Osteoblast (primary cell): Measurements from ENCODE around the gene MARK3. TPM values are rescaled to one million over a fixed set of nuclear protein-coding genes. Genes with fewer than 3 reads are reported as not detected.

Experiments
- DNase-seq: peaks from one replicate; pipeline ENCODE4 v3.0.0; 2011; ENCODE audit warnings: low spot score, mixed read lengths; ENCODE audit not compliant: insufficient read length; ENCODE audit errors: missing footprints
- H2AFZ ChIP-seq: 2 replicates; pipeline ENCODE4 v1.6.0; 2011; ENCODE audit warnings: mild to moderate bottlenecking, low read length
- H3K27ac ChIP-seq: 2 replicates; pipeline ENCODE4 v1.5.1; 2011; ENCODE audit warnings: mild to moderate bottlenecking, low read depth, low read length, moderate library complexity
- H3K27me3 ChIP-seq: 2 replicates; pipeline ENCODE4 v1.6.0; 2012; ENCODE audit warnings: mild to moderate bottlenecking, control low read depth, inconsistent platforms, low read length, moderate library complexity; ENCODE audit not compliant: insufficient read depth
- H3K36me3 ChIP-seq: 2 replicates; pipeline ENCODE4 v1.5.1; 2011; ENCODE audit warnings: mild to moderate bottlenecking, low read length, control low read depth, moderate library complexity; ENCODE audit not compliant: insufficient read depth
- H3K4me1 ChIP-seq: 2 replicates; pipeline ENCODE4 v1.5.1; 2011; ENCODE audit warnings: mild to moderate bottlenecking, low read length, control low read depth, moderate library complexity; ENCODE audit not compliant: insufficient read depth
- H3K4me2 ChIP-seq: 2 replicates; pipeline ENCODE4 v1.6.0; 2011; ENCODE audit warnings: mild to moderate bottlenecking, low read length; ENCODE audit not compliant: insufficient read depth
- H3K4me3 ChIP-seq: fragments of 200-600 bp; sonication (generic); 3 replicates; pipeline ENCODE4 v1.5.1; 2012; ENCODE audit warnings: mild to moderate bottlenecking, low read length, inconsistent platforms; ENCODE audit not compliant: insufficient read depth
- H3K79me2 ChIP-seq: 2 replicates; pipeline ENCODE4 v1.6.0; 2012; ENCODE audit warnings: mild to moderate bottlenecking, low read length, control low read depth, inconsistent platforms; ENCODE audit not compliant: insufficient read depth
- H3K9me3 ChIP-seq: 2 replicates; pipeline ENCODE4 v1.5.1; 2011; ENCODE audit warnings: low read depth, low read length, control low read depth
- H4K20me1 ChIP-seq: 2 replicates; pipeline ENCODE4 v1.6.0; 2012; ENCODE audit warnings: mild to moderate bottlenecking, low read length, control low read depth; ENCODE audit not compliant: insufficient read depth
- CTCF ChIP-seq: IDR thresholded peaks from 2 replicates; pipeline ENCODE4 v1.5.1; 2011; ENCODE audit warnings: mild to moderate bottlenecking, low read depth, low read length, moderate library complexity; ENCODE audit errors: extremely low read depth
- total RNA-seq: library from RNA; depleted of rRNA; stranded (reverse); fragments of >200 nt; gene quantifications from 2 replicates; pipeline ENCODE4 v1.2.3, GENCODE V29; 2012

The MARK3 gene
- total RNA-seq, 1 donor: 101 TPM

- Histone ChIP-seq H3K4me3 (no peak overlapping the region), H3K9me3 (no peaks in the 10 kb centered on the region), H3K4me2 (peak overlapping the region; percentile 1), H3K79me2 (peaks cover 98% of the 10 kb centered on the region), H3K27me3 (no peaks in the 10 kb centered on the region), H3K36me3 (no peaks in the 10 kb centered on the region), H3K4me1 (peaks cover 64% of the 10 kb centered on the region), H2AFZ (no peak overlapping the region), H3K27ac (peak overlapping the region; percentile 17), H4K20me1 (peaks cover 83% of the 10 kb centered on the region)
- DNase-seq: no peak
- TF ChIP-seq CTCF: no peak
Measured at GRCh38 chr14:103398427-103399195, 13.4 kb downstream of the MARK3 start.

- H4K20me1 ChIP-seq: peaks cover 74% of the 10 kb centered on the region
- no peak overlapping the region for H3K4me2 ChIP-seq
- H3K79me2 ChIP-seq: peaks cover 97% of the 10 kb centered on the region
- no peaks in the 10 kb centered on the region for H3K27me3 ChIP-seq
- no peak for DNase-seq
- peaks cover 54% of the 10 kb centered on the region for H3K4me1 ChIP-seq
- no peaks in the 10 kb centered on the region for H3K9me3 ChIP-seq
- peaks cover 3% of the 10 kb centered on the region for H3K36me3 ChIP-seq
- no peak for TF ChIP-seq CTCF
- peak overlapping the region; percentile 81 for H3K27ac ChIP-seq
- H2AFZ ChIP-seq: no peak overlapping the region
- H3K4me3 ChIP-seq: no peak overlapping the region
Measured at GRCh38 chr14:103400537-103400936, 15.3 kb downstream of the MARK3 start.

GRCh38 chr14:103401223-103402214 is 16.3 kb downstream of the MARK3 start:
- Histone ChIP-seq H4K20me1 (peaks cover 65% of the 10 kb centered on the region), H3K79me2 (peaks cover 94% of the 10 kb centered on the region), H3K27ac (peak overlapping the region; percentile 81), H3K27me3 (no peaks in the 10 kb centered on the region), H3K9me3 (no peaks in the 10 kb centered on the region), H2AFZ (no peak overlapping the region), H3K36me3 (peaks cover 3% of the 10 kb centered on the region), H3K4me1 (peaks cover 49% of the 10 kb centered on the region), H3K4me3 (peak overlapping the region; percentile 23), H3K4me2 (peak overlapping the region; percentile 69)
- no peak for TF ChIP-seq CTCF
- DNase-seq: no peak
